Panc1 (cell line): ENCODE measurements around the gene PRXL2A. TPM values are rescaled to one million over a fixed set of nuclear protein-coding genes. Genes with fewer than 3 reads are reported as not detected.
"Not testable (repeated sequence)": the region's sequence is repeated elsewhere in the genome, so short reads cannot be mapped to it uniquely, and the experiment has no call there.

Experiments used
- ATAC-seq: fragments of 200-7000 bp; cut with Tn5 transposase; 2 replicates; pipeline ENCODE4 v1.9.1; 2020; ENCODE audit warnings: mild to moderate bottlenecking, moderate library complexity
- BruUV-seq: library from RNA; stranded (reverse); fragments of 400-500 nt; replicated peaks from 2 replicates; lab custom pipeline; 2021; lab: Mats Ljungman, UMichigan
- CTCF ChIA-PET: fragments of 300-600 bp; sonication (Branson Sonifier 250); formaldehyde crosslinking; loops from one replicate; lab custom pipeline; 2022; ENCODE audit warnings: antibody characterized with exemption; lab: Charles Lee
- POLR2A ChIA-PET: fragments of 300-600 bp; sonication (Branson Sonifier 250); formaldehyde crosslinking; loops from one replicate; lab custom pipeline; 2022; ENCODE audit warnings: antibody characterized with exemption; lab: Charles Lee
- DNase-seq: peaks from one replicate; pipeline ENCODE4 v3.0.0-alpha.2; 2010; ENCODE audit warnings: low read depth, low spot score
- H3K27ac ChIP-seq: 2 replicates; pipeline ENCODE4 v1.5.1; 2011; ENCODE audit warnings: mild to moderate bottlenecking, low read length, inconsistent platforms
- H3K27me3 ChIP-seq: fragments of 200-500 bp; sonication (Bioruptor generic); 2 replicates; pipeline ENCODE4 v1.6.0; 2014; ENCODE audit warnings: low read length, inconsistent platforms; ENCODE audit not compliant: control insufficient read depth, insufficient read depth
- H3K36me3 ChIP-seq: fragments of 200-500 bp; sonication (Bioruptor generic); 2 replicates; pipeline ENCODE4 v1.5.1; 2014; ENCODE audit warnings: inconsistent platforms, mild to moderate bottlenecking, low read length, moderate library complexity; ENCODE audit not compliant: control insufficient read depth, insufficient read depth
- H3K4me1 ChIP-seq: 2 replicates; pipeline ENCODE4 v1.5.1; 2011; ENCODE audit warnings: inconsistent platforms, mild to moderate bottlenecking, low read length, moderate library complexity; ENCODE audit not compliant: control insufficient read depth, insufficient read depth
- H3K4me3 ChIP-seq, 2 experiments: 2 replicates each; pipeline ENCODE4 v1.5.1; 2011 to 2012; ENCODE audit warnings: low read depth in 2 of 2, low read length in 2 of 2, mild to moderate bottlenecking in 2 of 2, inconsistent platforms in 1 of 2, moderate library complexity in 1 of 2
- H3K9me3 ChIP-seq: fragments of 200-500 bp; sonication (Bioruptor generic); 2 replicates; pipeline ENCODE4 v1.5.1; 2014; ENCODE audit warnings: low read depth, mild to moderate bottlenecking, inconsistent platforms, low read length, moderate library complexity; ENCODE audit not compliant: control insufficient read depth, insufficient read depth
- POLR2AphosphoS5 ChIP-seq: IDR thresholded peaks from 2 replicates; pipeline ENCODE4 v1.6.1; 2012; ENCODE audit warnings: mild to moderate bottlenecking, low read depth, low read length, moderate library complexity
- SIN3A ChIP-seq: IDR thresholded peaks from 2 replicates; pipeline ENCODE4 v1.6.1; 2012; ENCODE audit warnings: low read depth, mild to moderate bottlenecking, low read length, moderate library complexity, borderline replicate concordance; ENCODE audit not compliant: insufficient read depth
- TCF7L2 ChIP-seq: IDR thresholded peaks from 2 replicates; pipeline ENCODE4 v1.6.1; 2011; ENCODE audit warnings: mild to moderate bottlenecking, low read depth, low read length, inconsistent platforms
- in situ Hi-C: cut with HindIII; loops from 2 replicates; pipeline ENCODE4 v1.10.0; 2016; ENCODE audit warnings: low sequenced_read_pairs, low pct_unique_long_range_greater_than_20kb
- intact Hi-C: fragments of 100-400 bp; cut with micrococcal nuclease; formaldehyde crosslinking; loops from one replicate; pipeline ENCODE4 v1.10.0; 2022; ENCODE audit not compliant: unreplicated experiment
- total RNA-seq: library from RNA; stranded (reverse); gene quantifications from one replicate; pipeline ENCODE4 v1.2.1, GENCODE V29; 2021; ENCODE audit not compliant: unreplicated experiment
- TF ChIP-seq, protein P1 (sequence below): fragments of 450-650 bp; IDR thresholded peaks from 2 replicates; pipeline ENCODE4 v1.5.1; 2017; ENCODE audit warnings: mild to moderate bottlenecking
- TF ChIP-seq, protein P2 (sequence below), 2 experiments: IDR thresholded peaks; 2 replicates each; pipeline ENCODE4 v1.6.1; 2011 to 2012; ENCODE audit warnings: low read depth in 2 of 2, control low read depth in 1 of 2, low read length in 1 of 2, mild to moderate bottlenecking in 1 of 2, moderate library complexity in 1 of 2; ENCODE audit not compliant: insufficient read depth in 1 of 2

PRXL2A gene
- total RNA-seq, 1 experiment from 2014 or later, result 89.0 TPM

DNA sequence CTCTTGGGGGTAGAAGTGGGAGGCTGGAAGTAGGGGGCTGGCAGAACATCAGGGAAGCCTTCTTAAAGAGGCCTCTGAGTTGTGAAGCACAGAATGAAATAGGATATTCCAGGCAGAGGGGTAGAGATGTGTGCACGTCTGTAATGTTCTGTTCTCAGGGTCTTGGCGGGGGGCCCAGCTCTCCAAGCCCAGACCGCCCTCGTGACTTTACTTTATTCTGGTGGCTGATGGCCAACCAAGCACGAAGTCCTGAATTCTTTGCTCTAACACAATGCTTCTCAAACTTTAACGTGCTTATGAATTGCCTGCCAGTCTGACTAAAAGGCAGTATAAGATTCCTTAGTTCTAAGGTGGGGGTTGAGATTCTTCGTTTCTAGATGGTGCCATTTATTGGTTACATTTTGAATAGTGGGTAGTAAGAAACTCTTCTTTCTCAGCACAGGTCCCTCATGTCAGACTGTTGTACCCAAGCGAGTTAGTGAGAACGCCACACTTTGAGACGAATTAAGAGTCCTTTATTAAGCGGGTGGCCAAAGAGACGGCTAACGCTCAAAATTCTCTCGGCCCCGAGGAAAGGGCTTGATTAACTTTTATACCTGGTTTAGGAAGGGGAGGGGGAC lies 8.2 kb downstream of the PRXL2A start:
- peaks cover 6% of the 10 kb centered on the region; the same call in 1 of the 2 replicates for H3K4me1 ChIP-seq
- BruUV-seq, result no TSS peak

DNA sequence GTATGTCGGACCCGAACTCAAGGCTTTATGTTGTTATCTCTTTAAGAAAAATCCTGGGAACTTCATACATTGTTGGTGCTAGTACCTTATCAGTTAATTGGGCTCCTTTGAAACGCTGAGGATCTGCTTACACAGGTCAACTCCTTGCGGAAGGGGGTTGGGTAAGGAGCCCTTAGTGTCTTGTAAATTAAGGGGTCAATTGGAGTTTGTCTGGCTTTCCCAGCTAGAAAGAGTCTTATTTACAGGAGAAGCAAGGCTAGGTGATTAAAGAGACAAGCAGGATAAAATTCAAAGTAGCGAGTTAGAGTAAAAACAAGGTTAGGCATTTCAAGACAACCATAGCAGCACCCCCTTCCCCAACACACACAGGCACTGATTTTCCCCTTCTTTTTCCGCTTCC lies 8.9 kb downstream of the PRXL2A start:
- POLR2A ChIA-PET, H3K27ac ChIP-seq, H3K27me3 ChIP-seq, ATAC-seq, H3K36me3 ChIP-seq, in situ Hi-C loops, H3K9me3 ChIP-seq, intact Hi-C loops, DNase-seq, H3K4me1 ChIP-seq, CTCF ChIA-PET, H3K4me3 ChIP-seq, BruUV-seq: not testable (repeated sequence)

More for the DNA sequence above, 8.2 kb downstream of the PRXL2A start:
- TF ChIP-seq POLR2AphosphoS5 (no peak), SIN3A (no peak), TCF7L2 (no peak)
- TF ChIP-seq, protein P1, sequence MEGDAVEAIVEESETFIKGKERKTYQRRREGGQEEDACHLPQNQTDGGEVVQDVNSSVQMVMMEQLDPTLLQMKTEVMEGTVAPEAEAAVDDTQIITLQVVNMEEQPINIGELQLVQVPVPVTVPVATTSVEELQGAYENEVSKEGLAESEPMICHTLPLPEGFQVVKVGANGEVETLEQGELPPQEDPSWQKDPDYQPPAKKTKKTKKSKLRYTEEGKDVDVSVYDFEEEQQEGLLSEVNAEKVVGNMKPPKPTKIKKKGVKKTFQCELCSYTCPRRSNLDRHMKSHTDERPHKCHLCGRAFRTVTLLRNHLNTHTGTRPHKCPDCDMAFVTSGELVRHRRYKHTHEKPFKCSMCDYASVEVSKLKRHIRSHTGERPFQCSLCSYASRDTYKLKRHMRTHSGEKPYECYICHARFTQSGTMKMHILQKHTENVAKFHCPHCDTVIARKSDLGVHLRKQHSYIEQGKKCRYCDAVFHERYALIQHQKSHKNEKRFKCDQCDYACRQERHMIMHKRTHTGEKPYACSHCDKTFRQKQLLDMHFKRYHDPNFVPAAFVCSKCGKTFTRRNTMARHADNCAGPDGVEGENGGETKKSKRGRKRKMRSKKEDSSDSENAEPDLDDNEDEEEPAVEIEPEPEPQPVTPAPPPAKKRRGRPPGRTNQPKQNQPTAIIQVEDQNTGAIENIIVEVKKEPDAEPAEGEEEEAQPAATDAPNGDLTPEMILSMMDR, result no peak
- TF ChIP-seq, protein P2, sequence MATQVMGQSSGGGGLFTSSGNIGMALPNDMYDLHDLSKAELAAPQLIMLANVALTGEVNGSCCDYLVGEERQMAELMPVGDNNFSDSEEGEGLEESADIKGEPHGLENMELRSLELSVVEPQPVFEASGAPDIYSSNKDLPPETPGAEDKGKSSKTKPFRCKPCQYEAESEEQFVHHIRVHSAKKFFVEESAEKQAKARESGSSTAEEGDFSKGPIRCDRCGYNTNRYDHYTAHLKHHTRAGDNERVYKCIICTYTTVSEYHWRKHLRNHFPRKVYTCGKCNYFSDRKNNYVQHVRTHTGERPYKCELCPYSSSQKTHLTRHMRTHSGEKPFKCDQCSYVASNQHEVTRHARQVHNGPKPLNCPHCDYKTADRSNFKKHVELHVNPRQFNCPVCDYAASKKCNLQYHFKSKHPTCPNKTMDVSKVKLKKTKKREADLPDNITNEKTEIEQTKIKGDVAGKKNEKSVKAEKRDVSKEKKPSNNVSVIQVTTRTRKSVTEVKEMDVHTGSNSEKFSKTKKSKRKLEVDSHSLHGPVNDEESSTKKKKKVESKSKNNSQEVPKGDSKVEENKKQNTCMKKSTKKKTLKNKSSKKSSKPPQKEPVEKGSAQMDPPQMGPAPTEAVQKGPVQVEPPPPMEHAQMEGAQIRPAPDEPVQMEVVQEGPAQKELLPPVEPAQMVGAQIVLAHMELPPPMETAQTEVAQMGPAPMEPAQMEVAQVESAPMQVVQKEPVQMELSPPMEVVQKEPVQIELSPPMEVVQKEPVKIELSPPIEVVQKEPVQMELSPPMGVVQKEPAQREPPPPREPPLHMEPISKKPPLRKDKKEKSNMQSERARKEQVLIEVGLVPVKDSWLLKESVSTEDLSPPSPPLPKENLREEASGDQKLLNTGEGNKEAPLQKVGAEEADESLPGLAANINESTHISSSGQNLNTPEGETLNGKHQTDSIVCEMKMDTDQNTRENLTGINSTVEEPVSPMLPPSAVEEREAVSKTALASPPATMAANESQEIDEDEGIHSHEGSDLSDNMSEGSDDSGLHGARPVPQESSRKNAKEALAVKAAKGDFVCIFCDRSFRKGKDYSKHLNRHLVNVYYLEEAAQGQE (IDR thresholded peaks at IDR 0.05; ENCODE audit: insufficient read depth in 1 of 2, low read depth in 2 of 2, low read length in 1 of 2), result no peak
- DNase-seq (no peak), ATAC-seq (no peak)
- Histone ChIP-seq H3K27ac (no peak overlapping the region), H3K36me3 (no peaks in the 10 kb centered on the region), H3K9me3 (no peaks in the 10 kb centered on the region), H3K27me3 (no peaks in the 10 kb centered on the region), H3K4me3 (no peak overlapping the region)
- in situ Hi-C loops, result no loop called here
- CTCF ChIA-PET, result no interaction called here
- intact Hi-C loops, result no loop called here
- POLR2A ChIA-PET, result no interaction called here

DNA sequence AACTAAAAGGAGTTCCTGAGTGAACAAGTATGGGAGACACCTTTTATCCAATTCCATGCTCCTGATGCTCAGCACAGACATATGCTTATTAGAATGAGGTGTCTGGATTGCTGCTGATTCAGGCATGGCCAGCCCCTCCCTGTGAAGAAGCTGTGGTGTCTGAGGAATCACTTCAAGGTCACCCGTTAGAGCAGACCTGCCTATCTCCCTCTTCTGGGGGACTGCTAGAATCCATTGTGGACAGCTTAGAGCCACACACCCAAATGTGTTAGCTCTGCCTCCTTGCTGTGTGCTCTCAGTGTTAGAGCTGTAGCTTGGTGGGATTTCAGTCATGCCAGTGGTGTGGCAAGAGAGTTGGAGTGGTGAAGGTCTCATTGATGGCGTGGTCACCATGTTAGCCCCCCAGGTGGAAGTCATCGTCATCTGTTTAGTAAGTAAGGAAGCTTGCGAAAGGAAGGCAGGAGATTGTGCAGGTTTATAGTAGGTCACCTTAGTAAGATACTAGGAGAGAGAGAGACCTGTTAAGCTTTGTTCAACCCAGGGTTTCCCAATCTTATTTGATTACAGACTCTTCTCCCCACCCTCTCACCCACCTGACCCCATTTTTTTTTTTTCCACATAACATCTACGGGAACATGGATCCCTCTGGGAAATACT lies 12.8 kb downstream of the PRXL2A start:
- Histone ChIP-seq H3K4me1 (peaks cover 3% of the 10 kb centered on the region; the same call in 1 of the 2 replicates), H3K4me3 (no peak overlapping the region), H3K36me3 (no peaks in the 10 kb centered on the region), H3K27ac (no peak overlapping the region), H3K27me3 (no peaks in the 10 kb centered on the region), H3K9me3 (no peaks in the 10 kb centered on the region)
- ChIA-PET POLR2A (no interaction called here), CTCF (interaction anchor here (0.7 to 0.9 kb wide), 2 partner anchors 90 to 175 kb away, joined by 4 read pairs; no protein-coding TSS in a partner anchor)
- in situ Hi-C loops (no loop called here), intact Hi-C loops (no loop called here)
- no peak for ATAC-seq
- BruUV-seq, result no TSS peak
- DNase-seq, result no peak
- TF ChIP-seq TCF7L2 (no peak), POLR2AphosphoS5 (no peak)
- TF ChIP-seq, protein P2 (IDR thresholded peaks at IDR 0.05; ENCODE audit: insufficient read depth in 1 of 2, low read depth in 2 of 2, low read length in 1 of 2), result no peak
